Brain pericyte (primary cell): Measurements from ENCODE around the gene DDR2.

Experiments
- DNase-seq: peaks from one replicate; pipeline ENCODE4 v3.0.0-alpha.2; 2012; ENCODE audit warnings: low read depth, low spot score

The DDR2 gene

DNA sequence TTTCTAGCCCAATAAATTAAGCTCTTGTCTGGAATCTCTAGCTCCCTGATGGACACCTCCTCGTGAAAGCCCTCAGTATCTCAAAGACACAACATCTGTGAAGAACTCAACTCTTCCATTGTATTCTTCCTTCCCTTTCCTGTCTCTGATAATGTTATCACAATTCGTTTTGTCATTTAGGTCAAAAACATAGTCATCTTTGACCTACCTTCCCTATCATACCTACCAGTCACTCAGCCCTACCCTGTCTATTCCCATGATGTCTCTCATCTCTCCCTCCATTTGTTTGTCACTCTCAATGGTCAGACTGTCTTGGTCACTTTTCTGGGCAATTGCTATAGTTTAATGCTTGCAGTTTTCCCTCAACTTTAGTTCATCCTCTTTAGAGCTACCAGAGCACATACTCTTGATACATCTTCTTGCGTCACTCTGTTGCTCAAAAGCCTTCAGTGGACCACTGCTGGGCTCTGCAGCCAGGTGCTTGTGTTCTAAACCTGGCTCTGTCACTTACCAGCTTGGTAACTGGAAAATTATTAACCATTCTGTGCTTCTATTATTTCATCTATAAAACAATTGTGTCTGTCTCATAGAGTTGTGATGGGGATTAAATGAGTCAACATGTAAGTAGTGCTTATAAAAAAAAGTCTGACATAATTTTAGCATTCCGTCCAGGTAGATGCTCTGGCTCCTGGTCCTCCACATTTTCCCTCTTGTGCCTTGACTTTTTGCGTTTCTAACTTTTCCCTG, 39.6 kb downstream of the DDR2 start:
- DNase-seq: no peak

DNA sequence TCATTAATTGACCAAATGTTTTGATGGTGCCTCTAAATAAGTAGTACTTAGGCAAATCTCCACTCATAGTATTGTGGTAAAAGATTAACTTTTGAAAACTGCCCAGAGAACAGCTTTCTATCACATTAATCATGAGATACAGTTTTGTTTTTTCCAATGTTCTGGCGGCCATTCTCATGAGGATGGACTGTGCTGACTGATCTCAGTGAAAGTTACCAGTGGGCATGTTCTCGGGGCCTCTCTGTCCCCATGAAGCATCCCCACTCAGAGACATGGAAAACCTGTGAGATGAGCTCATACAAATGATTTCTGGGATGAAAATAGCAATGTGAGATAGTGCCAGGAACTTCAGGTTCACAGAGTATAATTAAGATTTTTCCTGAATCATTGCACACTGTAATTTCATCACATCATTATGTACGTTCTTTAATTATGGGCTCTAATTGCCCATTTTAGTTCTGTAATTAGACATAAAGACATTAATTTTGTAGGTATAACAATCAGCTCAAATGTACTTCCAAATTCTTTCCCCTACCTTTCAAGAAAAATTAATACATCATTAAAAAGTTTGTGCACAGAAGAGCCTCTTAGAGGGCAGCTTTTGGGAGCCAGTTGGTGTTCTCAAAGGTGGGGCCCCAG, 40.5 kb downstream of the DDR2 start:
- DNase-seq: no peak

DNA sequence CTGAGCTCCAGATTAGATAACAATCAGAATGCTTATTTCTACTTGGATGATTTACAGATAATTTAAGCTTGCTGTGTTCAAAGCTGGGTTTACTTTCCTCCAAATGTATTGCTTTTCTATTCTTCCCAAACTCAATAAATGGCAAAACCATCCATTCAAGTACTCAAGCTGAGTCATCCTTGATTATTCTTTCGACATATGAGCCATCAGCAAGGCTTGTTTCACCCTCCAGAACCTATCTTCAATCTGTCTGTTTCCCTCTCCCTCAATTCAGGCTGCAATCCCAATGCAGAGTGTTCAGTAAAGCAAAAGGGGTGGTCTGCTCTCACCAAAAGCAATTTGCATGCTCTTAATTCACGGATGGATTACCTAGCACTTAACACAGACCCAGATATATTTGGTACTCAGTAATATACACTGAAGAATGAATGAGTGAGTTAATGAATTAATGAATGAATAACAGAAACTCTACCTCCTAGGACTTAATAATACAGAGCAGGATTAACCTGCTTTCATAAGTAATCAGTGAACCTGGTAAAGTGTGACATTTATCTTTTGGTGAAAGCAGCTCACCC, 41.9 kb downstream of the DDR2 start:
- no peak for DNase-seq

DNA sequence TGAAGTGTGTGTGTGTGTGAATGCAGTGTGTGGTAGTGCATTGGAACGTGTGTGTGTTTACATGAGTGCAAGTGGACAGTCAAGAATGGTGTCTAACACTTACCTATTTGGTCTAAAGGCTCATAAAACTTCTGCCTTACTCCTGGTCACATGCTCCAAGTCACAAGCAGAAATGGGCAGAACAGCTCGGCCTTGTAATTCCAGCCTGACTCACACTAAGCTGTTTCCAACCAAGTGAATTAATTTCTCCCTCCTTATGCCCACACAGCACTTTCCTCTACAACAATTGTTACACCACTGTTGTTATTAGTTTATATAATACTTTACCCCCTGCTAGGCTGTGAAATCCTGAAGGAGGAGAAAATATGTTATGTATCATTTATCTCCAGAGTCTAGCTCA, 43.8 kb downstream of the DDR2 start:
- DNase-seq: peak; percentile 25

DNA sequence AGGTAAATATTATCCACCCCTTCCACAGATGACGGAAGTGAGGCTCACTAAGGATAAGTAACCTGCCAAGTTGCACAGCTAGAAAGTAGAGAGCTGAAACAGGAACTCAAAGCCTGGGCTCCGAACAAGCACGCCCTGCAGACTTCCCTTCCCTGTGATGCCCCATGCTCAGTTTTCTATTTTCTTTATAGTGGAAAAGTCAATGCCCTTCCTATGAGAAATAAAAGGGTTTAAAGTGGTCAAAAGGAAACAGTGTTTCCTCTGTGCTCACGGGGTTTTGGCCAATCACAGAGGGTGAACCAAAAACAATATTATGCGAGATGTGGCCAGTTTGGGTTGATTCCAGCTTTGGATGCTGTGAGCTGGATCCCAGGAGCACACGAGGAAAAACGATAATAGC, 44.5 kb downstream of the DDR2 start:
- DNase-seq: peak; percentile 29

DNA sequence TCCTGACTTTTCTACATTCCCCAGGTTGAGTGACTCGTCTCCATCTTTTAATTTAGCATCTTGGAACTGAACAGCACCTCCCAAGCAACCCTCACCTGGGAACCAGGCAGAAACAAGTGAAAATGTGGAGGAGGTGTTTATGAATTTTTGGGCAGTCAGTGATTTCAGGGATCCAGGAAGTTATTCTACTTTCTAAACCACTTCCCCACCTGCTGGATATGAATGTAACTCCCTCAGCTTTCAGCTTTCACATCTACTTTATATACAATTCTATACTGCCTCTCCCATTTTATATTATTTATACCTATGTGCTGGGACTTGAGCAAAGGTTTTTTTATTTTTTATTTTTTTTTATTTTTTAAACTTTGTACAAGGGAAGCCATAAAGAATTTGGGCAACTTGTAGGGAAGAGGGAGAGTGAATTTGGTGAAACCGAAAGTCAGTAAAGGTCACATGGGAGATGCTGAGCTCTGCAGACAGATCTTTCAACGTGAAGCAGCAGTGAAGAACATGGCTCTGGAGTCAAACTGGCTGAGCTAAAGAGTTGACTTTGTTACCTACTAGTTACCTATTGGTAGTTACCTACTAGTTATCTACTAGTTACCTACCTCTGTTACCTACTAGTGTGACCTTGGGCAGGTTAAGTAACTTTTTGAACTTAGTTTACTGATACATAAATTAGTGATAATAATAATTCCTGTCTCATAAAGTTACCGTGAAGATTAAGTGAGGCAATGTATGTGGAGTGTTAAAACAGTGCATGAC, 45.5 kb downstream of the DDR2 start:
- DNase-seq: no peak

DNA sequence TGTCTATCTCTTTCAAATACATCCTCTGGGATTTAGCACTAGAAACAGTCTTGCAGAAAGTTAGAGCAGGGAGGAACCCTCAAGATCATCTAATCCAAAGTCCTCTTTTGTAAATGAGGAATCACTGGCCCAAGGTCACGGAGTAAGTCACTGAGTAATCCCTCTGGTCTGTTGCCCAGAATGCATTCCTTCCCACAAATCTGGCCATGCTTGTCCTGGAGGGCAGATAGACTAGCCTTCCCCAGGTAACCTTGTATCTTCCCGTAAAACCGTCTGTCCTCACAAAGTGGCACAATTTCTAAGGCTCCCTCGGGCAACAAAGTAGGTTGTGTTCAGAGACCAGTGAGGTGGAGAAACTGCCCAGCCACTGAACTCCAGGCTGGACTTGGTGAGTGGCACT, 46.2 kb downstream of the DDR2 start:
- no peak for DNase-seq

DNA sequence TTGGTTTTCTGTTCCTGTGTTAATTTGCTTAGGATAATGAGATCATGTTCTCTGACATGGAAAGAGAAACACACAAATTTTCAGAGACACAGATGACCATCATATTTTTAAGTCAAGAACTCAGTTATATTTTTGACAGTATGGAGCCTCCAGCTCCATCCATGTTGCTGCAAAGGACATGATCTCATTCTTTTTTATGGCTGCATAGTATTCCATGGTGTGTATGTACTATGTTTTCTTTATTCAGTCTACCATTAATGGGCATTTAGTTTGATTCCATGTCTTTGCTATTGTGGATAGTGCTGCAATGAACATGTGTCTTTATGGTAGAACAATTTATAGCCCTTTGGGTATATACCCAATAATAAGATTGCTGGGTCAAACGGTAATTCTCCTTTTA, 47.0 kb downstream of the DDR2 start:
- DNase-seq: no peak

DNA sequence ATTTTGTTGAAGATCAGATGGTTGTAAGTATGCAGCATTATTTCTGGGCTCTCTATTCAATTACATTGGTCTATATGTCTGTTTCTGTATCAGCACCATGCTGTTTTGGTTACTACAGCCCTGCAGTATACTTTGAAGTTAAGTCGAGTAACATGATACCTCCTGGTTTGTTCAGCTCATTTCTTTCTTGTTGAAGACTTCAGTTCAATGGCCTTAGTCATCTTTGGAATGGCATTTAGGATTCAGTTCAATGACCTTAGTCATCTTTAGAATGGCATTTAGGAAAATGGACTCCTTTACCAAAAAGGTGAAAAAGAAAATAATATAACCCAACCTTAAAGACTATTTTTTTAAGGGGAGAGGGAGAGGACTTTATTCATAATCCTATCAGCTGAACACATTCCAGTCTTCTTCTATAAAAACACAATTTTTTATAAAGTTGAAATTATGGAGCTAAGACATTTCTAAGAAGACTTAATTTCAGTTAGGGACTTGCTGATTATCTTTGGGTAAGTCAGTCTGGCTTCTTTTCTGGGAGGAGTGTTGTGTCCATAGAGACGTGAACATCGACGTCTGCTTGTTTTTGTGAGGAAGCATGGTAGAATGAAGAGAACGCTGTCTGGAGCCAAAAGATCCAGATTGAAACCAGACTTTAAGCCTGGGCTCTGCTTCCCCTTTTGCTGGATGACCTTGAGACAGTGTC, 48.3 kb downstream of the DDR2 start:
- DNase-seq: no peak

DNA sequence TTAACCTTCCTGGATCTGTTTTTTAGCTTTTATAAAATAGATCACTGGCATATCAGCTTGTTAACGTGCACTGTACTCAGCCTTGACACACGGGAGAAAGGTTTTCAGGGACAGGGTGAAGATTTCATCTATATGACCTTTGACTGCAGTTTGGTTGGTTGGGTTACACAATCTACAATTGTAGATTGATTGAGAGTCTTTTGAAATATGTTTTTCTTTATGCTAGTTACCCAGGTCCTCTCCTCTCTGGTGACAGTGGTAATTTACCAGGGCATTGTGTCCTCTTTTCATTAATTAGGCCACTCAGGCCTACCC, 48.8 kb downstream of the DDR2 start:
- DNase-seq: no peak

DNA sequence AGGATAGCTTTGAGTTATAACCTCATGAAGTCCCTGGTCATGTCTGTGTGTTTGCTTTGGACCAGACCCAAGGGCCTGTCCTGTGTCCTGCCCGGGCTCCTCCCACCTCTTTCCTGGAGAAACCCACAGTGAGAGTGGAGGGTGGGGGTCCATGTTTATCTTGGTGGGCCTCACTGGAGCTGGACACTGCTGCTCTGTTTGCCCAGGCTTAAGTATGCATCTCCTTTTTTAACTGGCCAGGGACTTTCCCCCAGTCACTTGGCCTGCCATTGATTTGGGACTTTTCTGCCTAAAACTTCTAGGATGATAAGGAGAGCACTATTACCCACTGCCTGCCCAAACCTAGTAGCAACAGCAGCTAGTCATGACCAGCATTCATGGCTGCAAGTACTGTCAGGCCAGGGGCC, 49.8 kb downstream of the DDR2 start:
- DNase-seq: no peak

DNA sequence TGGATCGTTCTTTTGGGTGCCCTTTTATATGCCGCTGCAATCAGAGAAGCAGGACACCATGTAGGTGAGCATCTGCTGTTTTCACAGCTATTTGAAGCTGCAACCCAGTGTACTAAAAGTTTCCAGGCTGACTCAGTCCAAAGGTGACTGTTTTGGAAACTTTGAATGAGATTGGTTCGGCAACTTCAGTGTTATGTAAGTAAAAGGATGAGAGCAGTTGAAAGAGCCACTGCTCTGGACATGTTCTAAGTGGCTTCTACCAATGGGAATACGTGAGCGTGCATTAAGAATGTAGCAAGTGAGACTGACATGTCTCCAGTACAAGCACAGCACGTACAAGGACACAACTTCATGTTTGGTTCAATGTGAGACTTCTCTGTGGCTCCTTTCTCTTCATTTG, 55.6 kb downstream of the DDR2 start:
- no peak for DNase-seq

DNA sequence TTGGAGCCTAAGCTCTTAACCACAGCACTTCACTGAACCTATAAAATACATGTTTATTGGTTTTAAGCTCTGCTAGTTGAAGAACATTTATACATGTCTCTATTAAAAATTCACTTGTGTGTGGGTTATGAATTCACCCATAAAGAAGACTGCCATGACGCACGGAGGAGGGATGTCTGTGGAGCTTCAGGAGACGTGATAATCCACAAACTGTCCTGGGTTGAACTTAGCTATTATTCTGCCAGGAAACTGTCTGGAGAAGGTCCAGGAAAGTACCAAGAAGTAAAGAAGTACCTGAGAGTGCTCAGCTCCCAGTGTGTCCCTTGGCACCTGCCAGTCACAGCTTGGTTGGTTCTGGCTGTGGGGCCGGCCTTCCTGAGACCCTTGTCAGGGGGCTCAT, 56.3 kb downstream of the DDR2 start:
- DNase-seq: no peak

DNA sequence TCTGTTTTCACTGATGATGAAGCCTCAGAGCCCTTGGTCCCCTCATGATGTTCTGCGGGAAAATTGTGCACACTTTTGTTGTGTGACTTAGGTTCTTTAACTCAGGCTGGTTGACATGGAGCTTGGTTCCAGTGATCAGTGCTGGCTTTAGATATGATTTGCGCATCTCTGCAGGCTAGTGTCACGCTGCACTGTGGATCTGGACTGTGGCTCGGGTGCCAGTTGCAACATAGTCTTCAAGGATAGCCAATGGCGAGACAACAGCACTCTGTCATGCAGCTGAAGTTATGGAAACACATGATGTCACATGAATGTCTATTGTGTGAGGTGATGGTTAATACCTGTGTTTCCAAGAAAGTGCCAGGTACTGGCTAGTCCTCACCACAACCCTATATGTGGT, 56.7 kb downstream of the DDR2 start:
- DNase-seq: no peak

DNA sequence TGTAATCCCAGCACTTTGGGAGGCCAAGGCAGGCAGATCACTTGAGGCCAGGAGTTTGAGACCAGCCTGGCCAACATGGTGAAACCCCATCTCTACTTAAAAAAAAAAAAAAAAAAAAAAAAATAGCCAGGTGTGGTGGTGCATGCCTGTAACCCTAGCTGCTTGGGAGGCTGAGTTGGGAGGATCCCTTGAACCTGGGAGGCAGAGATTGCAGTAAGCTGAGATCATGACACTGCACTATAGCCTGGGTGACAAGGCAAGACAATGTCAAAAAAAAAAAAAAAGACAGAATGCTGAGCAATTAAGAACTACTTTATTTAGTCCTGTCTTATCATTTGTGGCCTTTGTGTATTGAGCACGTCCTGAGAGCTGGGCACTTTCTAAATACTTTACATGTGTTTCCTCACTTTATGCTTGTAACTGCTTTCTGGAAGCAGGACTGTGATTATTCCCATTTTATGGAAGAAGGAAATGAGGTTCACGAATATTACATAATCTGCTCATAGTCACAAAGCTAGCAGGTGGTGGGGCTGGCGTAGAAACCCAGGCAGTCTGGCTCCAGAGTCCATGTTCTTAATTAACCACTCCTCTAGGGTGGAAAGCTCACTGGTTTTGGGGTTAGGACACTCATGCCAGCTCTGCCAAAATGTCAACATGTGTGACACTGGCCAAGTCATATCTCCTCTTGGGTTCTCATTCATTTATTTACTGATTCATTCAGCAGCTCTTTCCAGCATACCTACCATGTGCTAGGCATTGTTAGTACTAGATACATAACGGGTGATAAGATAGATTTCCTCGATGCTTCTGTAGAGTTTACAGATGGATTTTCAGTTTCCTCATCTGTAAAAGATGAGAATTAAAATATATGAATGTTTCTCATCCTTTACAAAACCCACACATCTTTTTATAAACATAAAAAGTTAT, 57.7 kb downstream of the DDR2 start:
- DNase-seq: no peak

DNA sequence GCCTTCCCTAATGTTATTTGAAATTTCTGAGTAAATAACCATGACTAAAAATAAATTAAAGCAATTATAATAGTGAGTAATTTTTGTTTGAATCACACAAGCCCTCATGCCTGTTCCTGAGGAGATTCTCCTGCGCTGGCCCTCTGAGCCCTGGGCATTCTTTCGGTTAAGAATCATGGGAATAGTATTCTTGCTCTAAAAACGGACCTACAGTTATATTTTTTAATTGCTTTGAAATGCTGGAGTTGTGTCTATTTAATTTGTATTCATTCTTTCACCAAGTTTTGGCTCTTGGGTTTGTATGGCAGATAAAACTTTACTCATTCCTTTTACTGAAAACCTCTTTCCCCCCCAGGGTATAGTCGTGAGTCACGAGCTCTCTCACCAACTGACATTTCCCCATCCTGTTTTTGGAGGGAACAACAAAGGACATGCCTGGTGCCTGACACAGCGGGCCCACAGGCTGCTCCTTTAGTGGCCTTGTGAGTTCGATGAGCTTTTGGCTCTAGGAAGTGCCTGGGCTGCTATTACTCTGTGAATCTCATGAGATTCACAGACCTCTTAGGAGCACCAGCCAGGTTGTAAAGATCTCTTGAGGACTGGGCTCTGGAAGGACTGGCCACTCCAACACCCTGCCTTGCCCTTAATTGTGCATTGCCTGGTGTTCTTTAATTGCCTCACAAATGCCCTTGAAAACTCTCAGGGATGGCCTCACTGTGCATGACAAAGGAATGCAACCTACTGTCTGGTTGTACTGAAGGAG, 58.6 kb downstream of the DDR2 start:
- DNase-seq: peak; percentile 22

DNA sequence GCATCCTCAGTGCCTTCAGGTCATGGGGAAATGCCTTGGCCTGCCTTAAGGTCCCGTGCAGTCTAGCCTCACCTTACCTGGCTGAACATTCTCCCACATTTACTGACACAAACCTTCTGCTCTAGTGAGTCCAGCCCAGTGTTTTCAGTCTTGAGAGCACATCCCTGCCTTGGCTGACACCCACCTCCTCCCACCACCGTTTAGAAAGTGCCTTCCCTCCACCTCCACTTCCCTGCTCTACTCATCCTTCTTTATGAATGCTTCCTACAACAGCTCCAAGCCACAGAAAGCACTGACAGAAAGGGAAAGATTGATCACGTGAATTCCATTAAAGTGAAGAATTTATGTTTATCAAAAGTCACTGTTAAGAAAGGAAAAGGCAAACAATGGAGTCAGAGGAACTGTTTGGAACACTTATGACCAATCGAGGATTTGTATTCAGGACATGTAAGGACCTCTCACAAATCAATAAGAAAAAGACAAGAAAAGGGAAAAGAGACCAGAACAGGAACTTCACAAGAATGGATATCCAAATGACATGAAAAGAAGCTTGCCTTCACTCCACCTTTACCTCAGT, 59.8 kb downstream of the DDR2 start:
- no peak for DNase-seq

DNA sequence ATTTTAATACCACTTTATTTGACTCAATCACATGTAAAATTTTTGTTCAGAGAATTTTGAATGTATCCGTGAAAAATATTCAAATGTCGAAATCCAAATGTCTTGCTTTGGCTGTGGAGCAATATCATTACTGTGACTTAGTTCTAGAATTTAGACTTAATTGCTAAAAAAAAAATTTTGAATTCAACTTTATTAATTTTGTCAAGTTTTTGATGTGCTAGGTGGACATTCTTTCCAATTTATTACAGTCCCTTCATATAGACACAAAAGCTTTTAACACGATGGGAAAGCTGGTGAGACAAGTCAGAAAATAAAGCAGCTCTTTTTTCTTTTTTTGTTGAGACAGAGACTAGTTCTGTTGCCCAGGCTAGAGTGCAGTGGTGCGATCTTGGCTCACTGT, 62.6 kb downstream of the DDR2 start:
- DNase-seq: no peak

DNA sequence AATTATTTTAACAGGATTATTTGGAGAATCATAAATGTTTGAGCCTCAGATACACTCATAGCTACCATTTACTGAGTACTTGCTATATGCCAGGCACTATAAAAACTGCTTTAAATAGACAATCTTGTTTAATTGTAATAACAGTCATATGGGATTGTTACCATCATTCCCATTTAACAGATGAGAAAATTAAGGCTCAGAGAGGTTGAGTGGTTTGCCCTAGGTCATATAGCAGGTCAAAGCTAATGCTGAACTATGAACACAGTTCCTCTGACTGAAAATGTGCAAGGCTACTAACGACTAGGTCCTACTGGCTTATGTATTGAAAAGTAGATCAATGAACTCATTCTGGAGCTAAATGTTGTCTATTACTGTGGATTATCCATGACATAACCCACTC, 63.4 kb downstream of the DDR2 start:
- no peak for DNase-seq
